Measurements from ENCODE around the gene ASIC1.

Gene ASIC1

DNA sequence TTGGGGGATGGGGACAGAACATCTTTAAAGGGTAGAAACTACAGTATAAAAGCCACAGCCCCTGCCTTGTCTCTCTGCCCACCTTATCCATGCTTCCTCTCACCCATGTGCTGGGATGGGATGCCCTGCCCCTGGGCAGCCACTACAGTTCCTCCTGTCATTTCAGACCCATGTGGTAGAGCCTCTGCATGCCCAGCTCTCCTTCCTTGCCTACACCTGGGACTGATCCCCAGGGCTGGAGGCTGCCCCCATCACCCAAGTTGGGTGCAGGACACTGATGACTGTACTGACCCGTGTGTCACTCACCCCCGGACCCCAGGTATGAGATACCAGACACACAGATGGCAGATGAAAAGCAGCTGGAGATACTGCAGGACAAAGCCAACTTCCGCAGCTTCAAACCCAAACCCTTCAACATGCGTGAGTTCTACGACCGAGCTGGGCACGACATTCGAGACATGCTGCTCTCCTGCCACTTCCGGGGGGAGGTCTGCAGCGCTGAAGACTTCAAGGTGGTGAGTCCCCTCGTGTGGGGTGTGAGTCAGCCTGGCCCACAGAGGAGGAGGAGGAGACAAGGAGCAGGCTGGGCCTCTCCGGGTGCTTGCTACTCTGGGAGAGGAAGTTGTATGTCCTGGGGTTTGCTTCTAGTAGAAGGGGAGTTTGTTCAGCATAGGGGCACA lies 2.2 kb downstream of the ASIC1 start:
- H3K4me3 ChIP-seq (replicated peaks in 1 of 2; ENCODE audit: low read depth in 2 of 2, low read length in 2 of 2) = no peak overlapping the region
- TF ChIP-seq, protein P1, sequence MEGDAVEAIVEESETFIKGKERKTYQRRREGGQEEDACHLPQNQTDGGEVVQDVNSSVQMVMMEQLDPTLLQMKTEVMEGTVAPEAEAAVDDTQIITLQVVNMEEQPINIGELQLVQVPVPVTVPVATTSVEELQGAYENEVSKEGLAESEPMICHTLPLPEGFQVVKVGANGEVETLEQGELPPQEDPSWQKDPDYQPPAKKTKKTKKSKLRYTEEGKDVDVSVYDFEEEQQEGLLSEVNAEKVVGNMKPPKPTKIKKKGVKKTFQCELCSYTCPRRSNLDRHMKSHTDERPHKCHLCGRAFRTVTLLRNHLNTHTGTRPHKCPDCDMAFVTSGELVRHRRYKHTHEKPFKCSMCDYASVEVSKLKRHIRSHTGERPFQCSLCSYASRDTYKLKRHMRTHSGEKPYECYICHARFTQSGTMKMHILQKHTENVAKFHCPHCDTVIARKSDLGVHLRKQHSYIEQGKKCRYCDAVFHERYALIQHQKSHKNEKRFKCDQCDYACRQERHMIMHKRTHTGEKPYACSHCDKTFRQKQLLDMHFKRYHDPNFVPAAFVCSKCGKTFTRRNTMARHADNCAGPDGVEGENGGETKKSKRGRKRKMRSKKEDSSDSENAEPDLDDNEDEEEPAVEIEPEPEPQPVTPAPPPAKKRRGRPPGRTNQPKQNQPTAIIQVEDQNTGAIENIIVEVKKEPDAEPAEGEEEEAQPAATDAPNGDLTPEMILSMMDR (IDR thresholded peaks at IDR 0.05; ENCODE audit: low read depth, low read length) = no peak
- DNase-seq (ENCODE audit: low read depth in 2 of 2) = no peak

DNA sequence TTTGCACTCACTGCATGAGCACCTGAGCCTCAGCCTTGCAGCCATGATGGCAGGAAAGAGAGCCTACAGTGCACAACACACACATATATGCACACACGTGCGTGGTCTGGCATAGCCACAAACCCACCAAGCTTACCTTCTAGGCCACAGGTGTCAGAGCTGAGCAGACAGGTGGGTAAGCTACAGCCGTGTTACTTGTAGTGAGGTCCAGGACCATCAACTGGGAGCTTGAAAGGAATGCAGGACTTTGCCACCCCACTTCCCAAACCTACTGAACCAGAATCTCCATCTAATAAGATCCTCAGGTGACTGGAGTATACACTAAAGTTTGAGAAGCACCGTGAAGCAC lies 2.7 kb downstream of the ASIC1 start:
- TF ChIP-seq, protein P1 (IDR thresholded peaks at IDR 0.05; ENCODE audit: low read depth, low read length) = no peak
- H3K4me3 ChIP-seq (replicated peaks in 1 of 2; ENCODE audit: low read depth in 2 of 2, low read length in 2 of 2) = no peak overlapping the region
- DNase-seq (ENCODE audit: low read depth in 2 of 2) = no peak

DNA sequence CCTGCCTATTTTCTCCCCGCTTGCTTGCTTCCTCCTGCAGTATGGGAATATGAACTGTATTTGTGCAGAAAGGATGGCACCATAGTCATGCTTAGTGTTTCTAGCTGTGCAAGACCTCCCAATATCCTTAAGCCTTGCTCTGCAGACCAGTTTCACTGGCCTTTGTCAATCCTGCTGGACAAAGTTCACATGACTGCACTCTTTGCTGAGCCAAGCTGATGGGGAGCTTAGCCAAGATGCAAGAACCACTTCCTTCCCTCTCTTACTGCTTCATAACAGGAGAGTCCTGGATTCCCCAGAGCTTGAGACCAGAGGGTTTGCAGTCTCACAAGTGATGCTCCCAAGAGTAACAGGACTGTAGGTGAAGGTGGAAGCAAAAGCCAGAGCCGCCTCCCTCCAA lies 3.8 kb downstream of the ASIC1 start:
- H3K4me3 ChIP-seq (replicated peaks in 1 of 2; ENCODE audit: low read depth in 2 of 2, low read length in 2 of 2) = no peak overlapping the region
- DNase-seq (ENCODE audit: low read depth in 2 of 2) = peak in 1 of 2 donors; percentile 70
- TF ChIP-seq, protein P1 (IDR thresholded peaks at IDR 0.05; ENCODE audit: low read depth, low read length) = no peak

DNA sequence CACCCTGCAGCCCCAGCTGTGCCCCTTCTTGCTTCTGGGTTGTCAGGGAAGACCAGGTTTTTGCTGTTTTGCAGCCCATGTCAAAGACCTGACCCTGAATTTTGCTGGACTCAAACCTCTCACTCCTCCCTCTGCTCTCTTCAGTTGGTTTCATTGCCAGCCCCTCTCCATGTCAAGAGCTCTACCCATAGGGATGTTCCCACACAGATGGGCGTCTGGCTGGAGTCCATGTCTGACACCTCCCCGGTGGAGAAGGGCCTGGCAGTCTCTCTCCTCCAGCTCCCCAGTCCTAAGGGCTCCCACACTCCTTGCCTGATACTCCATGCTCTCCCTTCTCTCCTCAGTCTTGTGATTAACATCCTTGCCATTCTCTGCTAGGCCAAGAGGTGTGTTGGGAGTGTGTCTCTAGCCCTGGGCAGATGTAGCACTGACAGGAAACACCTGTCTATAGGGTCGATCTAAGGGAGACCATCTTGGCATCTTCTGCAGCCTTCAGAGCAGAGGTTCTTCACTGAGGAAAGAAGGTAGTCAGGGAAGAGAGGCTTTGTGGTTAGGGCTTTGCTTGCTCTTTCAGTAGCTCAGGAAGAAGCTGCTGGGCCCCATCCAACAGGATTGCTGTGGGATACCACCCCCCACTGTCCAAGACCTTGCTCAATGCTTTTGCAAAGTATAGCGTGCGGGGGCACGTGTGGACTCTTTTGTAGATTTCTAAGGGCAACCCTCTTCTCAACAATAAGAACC lies 4.7 kb downstream of the ASIC1 start:
- H3K4me3 ChIP-seq (replicated peaks in 1 of 2; ENCODE audit: low read depth in 2 of 2, low read length in 2 of 2) = no peak overlapping the region
- DNase-seq (ENCODE audit: low read depth in 2 of 2) = no peak
- TF ChIP-seq, protein P1 (IDR thresholded peaks at IDR 0.05; ENCODE audit: low read depth, low read length) = no peak

DNA sequence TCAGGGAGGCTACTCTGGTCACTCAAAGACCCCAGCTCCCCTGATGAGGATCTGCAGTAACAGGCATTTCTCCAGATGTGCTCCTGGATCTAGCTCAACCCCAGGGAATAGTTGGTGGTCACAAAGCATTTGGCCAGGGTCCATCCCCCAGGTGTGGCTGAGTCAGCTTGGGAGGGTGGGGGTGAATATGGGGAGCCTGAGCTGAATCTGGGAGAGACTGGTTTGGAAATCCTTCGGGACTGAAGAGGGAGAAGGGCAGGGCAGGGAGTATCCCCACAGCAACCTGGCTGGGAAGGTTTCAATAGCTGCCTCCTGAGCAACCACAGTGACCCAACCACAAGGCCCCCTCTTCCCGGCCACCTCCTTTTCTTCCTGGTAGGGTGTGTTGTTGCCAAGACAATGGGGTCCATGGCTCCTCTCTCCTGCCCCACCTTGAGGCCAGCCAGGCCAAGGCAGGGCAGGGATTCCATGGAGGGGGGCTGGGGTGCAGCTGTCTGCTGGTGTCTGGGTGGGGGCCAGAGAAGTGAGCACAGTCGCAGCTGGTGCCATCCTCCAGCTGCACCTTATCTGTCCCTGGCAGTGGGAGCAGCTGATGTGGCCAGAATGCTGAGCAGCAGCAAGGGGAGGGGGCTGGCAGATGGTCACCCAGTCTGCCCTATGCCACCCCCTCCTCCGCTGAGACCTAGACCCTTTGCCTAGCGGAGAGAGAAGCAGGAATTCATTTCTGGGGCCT lies 5.5 kb downstream of the ASIC1 start:
- DNase-seq (ENCODE audit: low read depth in 2 of 2) = no peak
- no peak overlapping the region for H3K4me3 ChIP-seq (replicated peaks in 1 of 2; ENCODE audit: low read depth in 2 of 2, low read length in 2 of 2)
- TF ChIP-seq, protein P1 (IDR thresholded peaks at IDR 0.05; ENCODE audit: low read depth, low read length) = no peak

DNA sequence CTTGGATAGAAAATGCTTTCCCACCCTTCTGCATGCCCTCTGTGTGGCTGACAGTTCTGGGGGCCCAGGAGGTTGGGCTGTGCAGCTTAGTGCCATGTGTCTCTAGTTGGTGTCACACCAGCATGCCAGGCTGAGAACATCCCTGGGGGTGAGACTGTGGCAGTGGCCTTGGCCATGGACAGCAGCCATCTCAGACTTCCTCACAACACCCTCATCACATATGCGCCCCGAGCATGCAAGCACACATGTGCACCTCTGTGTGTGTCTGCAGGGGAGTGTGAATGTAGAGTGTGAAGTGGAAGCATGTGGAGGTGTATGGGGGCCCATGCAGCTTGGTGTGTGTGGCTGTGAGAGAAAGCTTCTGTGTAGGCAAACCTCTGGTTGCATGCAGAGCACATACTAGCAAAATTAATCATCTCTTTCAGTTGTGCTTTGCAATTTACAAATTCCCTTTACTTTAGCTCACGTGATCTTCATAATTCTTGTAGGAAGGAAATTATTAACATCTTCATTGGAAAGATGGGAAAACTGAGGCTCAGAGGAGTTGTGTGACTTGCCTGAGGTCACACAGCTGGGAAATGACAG lies 8.4 kb downstream of the ASIC1 start:
- TF ChIP-seq, protein P1 (IDR thresholded peaks at IDR 0.05; ENCODE audit: low read depth, low read length) = no peak
- no peak overlapping the region for H3K4me3 ChIP-seq (replicated peaks in 1 of 2; ENCODE audit: low read depth in 2 of 2, low read length in 2 of 2)
- DNase-seq (ENCODE audit: low read depth in 2 of 2) = no peak
